Diencephalon (tissue), 1 donor: ENCODE data around the gene OR52A1. TPM values are rescaled to one million over a fixed set of nuclear protein-coding genes. Genes with fewer than 3 reads are reported as not detected.

Source experiments
- total RNA-seq: library from RNA; depleted of rRNA; stranded (reverse); fragments of >200 nt; gene quantifications from one replicate; pipeline ENCODE4 v1.2.3, GENCODE V29; 2014

The OR52A1 gene
- not detected for total RNA-seq

GRCh38 chr11:5154657-5155056, at the start of gene OR52A1:
TSS of gene OR52A1 (minus strand) at chr11:5154757. CDS start at chr11:5152369, 2,388 bp downstream.

GRCh38 chr11:5200582-5200981, 46.0 kb upstream of the OR52A1 start, which contains the start of gene OR51V1:
TSS of gene OR51V1 (minus strand) at chr11:5200682. CDS start at chr11:5200682, 0 bp downstream.

GRCh38 chr11:5137996-5138395, 16.6 kb downstream of the OR52A1 start, which contains the start of gene OR52A5:
TSS of gene OR52A5 (minus strand) at chr11:5138356. CDS start at chr11:5132642, 5,714 bp downstream.

Other genes with a start within 250 kb of the OR52A1 start
- not detected for gene OR51G2, start 235.4 kb downstream of the OR52A1 start, total RNA-seq
- gene OR51G1, start 230.4 kb downstream of the OR52A1 start, total RNA-seq = not detected
- not detected for gene OR51A4, start 207.2 kb downstream of the OR52A1 start, total RNA-seq
- gene OR51A2, start 199.0 kb downstream of the OR52A1 start, total RNA-seq = not detected
- gene OR51L1, start 159.9 kb downstream of the OR52A1 start, total RNA-seq = not detected
- not detected for gene OR52J3, start 108.2 kb downstream of the OR52A1 start, total RNA-seq
- not detected for gene OR52E2, start 95.1 kb downstream of the OR52A1 start, total RNA-seq
- gene OR52E1, start 85.2 kb downstream of the OR52A1 start, total RNA-seq = not detected
- gene OR52A5, start 16.4 kb downstream of the OR52A1 start, total RNA-seq = not detected
- not detected for gene OR51V1, start 45.9 kb upstream of the OR52A1 start, total RNA-seq
- gene HBB, start 72.3 kb upstream of the OR52A1 start, total RNA-seq = 550 TPM
- not detected for gene HBD, start 79.7 kb upstream of the OR52A1 start, total RNA-seq
- gene HBG1, start 95.1 kb upstream of the OR52A1 start, total RNA-seq = 3.5 TPM
- 2,344 TPM for gene HBG2, start 100.0 kb upstream of the OR52A1 start, total RNA-seq
- 13.8 TPM for gene HBE1, start 115.2 kb upstream of the OR52A1 start, total RNA-seq
- gene OR51B4, start 147.2 kb upstream of the OR52A1 start, total RNA-seq = not detected
- 0.46 TPM for gene OR51B2, start 169.5 kb upstream of the OR52A1 start, total RNA-seq
- 0.46 TPM for gene OR51B5, start 188.8 kb upstream of the OR52A1 start, total RNA-seq
- not detected for gene OR51B6, start 196.8 kb upstream of the OR52A1 start, total RNA-seq
- gene OR51M1, start 229.1 kb upstream of the OR52A1 start, total RNA-seq = not detected